GM12873 (cell line): Measurements from ENCODE around the gene PLEKHA7.

ENCODE experiments used
- CTCF ChIP-seq: IDR thresholded peaks from 2 replicates; pipeline ENCODE4 v1.5.1; 2012; ENCODE audit warnings: low read depth, mild to moderate bottlenecking, moderate library complexity, low read length, control low read depth; ENCODE audit not compliant: insufficient read depth; ENCODE audit errors: missing control alignments

PLEKHA7 gene

GRCh38 chr11:17012712-17013547 lies 1.3 kb downstream of the PLEKHA7 start:
- TF ChIP-seq CTCF, result no peak

DNA sequence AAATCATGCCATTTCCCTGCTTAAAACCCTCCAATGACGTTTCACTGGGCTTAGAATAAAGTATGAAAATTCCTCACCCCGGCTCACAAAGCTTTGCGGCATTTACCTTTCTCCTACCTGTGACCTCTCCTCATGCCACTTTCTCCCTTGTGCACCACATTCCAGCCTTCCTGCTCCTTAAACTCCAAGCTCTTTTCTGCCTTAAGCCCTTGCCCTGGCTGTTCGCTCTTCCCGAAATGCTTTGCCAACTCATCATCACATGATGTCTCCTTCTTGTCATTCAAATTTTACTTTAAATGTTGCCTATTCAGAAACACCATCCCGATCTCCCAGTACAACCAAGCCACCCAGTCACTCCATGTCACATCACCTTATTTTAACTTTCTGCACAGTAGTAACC lies 2.0 kb downstream of the PLEKHA7 start:
- TF ChIP-seq CTCF, result no peak

DNA sequence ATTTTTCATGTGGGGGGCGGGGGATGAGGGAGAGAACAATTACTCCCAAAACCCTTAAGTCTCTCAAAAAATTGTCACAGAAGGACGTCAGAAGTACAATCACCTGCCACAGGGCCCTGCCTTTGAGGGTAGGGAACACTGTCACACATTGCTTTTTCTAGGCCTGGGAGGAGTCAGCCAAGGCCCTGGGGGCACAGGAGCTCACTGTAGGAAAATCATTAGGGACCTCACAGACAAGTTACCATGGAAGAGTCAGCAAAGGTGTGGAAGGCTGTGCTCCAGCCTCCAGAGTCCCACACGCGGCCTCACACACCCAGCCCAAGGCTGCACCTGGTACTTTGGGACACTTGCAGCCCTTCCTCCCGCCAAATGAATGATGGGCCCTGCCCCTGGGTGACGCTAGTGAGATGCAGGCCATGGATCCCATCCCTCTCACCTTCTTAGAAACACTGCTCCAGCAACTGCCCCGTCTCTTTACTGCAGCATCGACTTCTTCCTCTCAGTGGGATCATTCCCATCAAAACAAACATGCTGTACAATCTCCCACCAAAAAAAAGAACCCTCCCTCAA lies 3.3 kb downstream of the PLEKHA7 start:
- TF ChIP-seq CTCF, result no peak

GRCh38 chr11:17008099-17008498 lies 6.1 kb downstream of the PLEKHA7 start:
- TF ChIP-seq CTCF, result no peak

DNA sequence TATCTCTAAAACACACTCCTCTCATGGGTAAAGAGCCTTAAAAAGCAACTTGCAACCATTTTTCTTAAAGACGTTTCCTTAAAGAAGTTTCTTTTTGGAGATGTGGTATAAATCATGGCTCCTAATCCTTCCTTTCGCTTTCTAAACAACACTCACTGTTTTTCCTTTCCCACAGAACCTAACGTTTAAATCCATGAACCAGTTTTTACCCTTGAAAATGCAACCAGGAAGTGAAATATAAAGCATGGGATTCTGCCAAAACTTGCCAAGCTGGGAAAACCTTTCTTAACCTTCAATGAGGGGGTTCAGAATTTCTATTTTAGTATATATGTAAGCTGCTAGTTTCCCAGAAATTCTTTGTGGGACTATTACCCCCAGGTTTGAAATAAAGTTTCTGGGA lies 8.6 kb downstream of the PLEKHA7 start:
- no peak for TF ChIP-seq CTCF

DNA sequence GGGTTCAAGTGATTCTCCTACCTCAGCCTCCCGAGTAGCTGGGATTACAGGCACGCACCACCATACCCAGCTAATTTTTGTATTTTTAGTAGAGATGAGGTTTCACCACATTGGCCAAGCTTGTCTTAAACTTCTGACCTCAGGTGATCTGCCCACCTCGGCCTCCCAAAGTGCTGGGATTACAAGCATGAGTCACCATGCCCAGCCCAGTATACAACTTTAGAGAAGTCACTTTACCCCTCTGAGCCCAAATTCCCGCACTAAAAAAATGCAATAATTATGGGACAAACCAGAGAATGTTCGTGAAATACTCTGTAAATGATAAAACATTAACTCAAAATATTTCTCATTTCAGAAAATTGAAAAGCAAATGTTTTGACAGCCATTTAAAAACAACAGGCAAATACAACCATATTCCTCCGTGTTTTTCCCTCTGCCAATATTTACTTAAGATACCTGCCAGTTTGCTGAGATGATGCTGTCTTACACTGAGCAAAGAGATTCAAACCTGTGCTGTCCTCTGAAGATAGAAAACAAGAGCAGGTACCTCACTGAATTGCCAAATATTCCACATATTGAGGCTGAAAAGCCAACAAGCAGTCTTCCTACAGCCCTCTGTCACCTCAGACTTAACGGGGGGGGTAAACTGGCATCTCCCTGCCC lies 9.6 kb downstream of the PLEKHA7 start:
- TF ChIP-seq CTCF, result no peak

- no peak for TF ChIP-seq CTCF
Measured at GRCh38 chr11:17003426-17003825, 10.8 kb downstream of the PLEKHA7 start.
